T-helper 1 cell treated with Interleukin-12 subunit alpha and Interleukin-12 subunit beta and Interleukin-4 antibody, amounts not matched to agents 30 μg/mL and 1 μg/mL, for 36 hours (primary cell): ENCODE results near the gene SPHK2.
"Not testable (repeated sequence)": the region's sequence is repeated elsewhere in the genome, so short reads cannot be mapped to it uniquely, and the experiment has no call there.

Experiments
- H3K27ac Mint-ChIP-seq: one replicate; pipeline ENCODE4 v1.8.0; 2021; ENCODE audit warnings: mild to moderate bottlenecking, mixed read lengths
- H3K27me3 Mint-ChIP-seq: one replicate; pipeline ENCODE4 v1.8.0; 2021; ENCODE audit warnings: low read depth, mixed read lengths
- H3K36me3 Mint-ChIP-seq: one replicate; pipeline ENCODE4 v1.8.0; 2021; ENCODE audit warnings: low read depth, mixed read lengths
- H3K4me1 Mint-ChIP-seq: one replicate; pipeline ENCODE4 v1.8.0; 2021; ENCODE audit warnings: low read depth, mixed read lengths
- H3K4me3 Mint-ChIP-seq: one replicate; pipeline ENCODE4 v1.8.0; 2021; ENCODE audit warnings: mild to moderate bottlenecking, moderate library complexity, mixed read lengths
- H3K9me3 Mint-ChIP-seq: one replicate; pipeline ENCODE4 v1.8.0; 2021; ENCODE audit warnings: mixed read lengths

Gene SPHK2

DNA sequence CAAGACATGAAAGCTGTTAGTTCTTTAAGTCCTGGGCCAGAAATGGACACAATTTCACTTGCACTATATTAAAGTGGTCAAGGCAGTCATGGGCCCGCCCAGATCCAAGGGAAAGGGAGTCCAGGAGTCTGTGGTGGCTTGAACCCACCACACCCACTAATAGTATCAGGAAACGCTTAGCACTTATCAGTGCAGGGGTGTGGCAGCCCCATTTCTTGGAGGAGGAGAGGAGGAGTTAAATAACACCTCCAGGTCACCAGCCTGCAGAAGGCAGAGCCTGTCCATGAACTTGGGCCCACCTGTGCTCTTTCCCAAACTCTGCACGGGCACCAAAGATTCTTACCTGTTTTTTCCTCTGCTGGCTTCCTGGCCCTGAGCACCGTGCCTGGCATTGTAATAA, 58.9 kb downstream of the SPHK2 start:
- Mint-ChIP-seq H3K4me1 (peaks cover 7% of the 10 kb centered on the region), H3K9me3 (no peaks in the 10 kb centered on the region), H3K36me3 (no peaks in the 10 kb centered on the region), H3K4me3 (no peak overlapping the region), H3K27me3 (no peaks in the 10 kb centered on the region), H3K27ac (no peak overlapping the region)

DNA sequence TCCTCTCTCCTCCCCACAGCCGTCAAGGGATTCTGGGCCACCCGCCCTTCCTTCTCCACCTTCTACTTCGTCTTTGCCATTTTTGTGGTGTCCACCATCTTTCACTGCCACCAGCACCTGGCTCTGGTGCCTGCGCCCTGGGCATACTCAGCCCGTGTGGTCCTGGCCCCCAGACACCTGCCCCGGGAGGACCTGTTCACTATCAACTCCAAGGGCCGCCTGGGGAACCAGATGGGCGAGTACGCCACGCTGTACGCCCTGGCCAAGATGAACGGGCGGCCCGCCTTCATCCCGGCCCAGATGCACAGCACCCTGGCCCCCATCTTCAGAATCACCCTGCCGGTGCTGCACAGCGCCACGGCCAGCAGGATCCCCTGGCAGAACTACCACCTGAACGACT, 60.7 kb downstream of the SPHK2 start:
- not testable (repeated sequence) for H3K9me3 Mint-ChIP-seq, H3K36me3 Mint-ChIP-seq, H3K4me1 Mint-ChIP-seq, H3K4me3 Mint-ChIP-seq, H3K27me3 Mint-ChIP-seq, H3K27ac Mint-ChIP-seq
